Measurements from ENCODE around the gene SH3BP1.

SH3BP1 gene

DNA sequence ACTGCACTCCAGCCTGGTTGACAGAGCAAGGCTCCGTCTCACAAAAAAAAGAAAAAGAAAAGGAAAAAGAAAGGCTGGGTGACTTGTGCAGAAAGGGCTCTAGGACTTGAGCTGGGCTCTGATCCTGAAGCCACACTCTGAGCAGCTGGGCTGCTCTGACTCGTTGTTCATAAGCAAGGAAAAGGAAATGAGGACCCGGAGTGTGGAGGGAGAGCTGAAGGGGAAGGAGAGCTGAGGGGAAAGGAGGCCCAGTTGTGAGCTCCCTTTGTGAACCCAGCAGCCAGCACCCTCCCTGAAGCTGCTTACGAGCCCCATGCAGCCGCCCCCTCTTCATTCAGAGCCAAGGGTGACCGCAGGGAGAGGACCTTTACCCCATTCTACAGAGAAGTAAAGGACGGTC lies 12.3 kb upstream of the SH3BP1 start:
- TF ChIP-seq, protein P1, sequence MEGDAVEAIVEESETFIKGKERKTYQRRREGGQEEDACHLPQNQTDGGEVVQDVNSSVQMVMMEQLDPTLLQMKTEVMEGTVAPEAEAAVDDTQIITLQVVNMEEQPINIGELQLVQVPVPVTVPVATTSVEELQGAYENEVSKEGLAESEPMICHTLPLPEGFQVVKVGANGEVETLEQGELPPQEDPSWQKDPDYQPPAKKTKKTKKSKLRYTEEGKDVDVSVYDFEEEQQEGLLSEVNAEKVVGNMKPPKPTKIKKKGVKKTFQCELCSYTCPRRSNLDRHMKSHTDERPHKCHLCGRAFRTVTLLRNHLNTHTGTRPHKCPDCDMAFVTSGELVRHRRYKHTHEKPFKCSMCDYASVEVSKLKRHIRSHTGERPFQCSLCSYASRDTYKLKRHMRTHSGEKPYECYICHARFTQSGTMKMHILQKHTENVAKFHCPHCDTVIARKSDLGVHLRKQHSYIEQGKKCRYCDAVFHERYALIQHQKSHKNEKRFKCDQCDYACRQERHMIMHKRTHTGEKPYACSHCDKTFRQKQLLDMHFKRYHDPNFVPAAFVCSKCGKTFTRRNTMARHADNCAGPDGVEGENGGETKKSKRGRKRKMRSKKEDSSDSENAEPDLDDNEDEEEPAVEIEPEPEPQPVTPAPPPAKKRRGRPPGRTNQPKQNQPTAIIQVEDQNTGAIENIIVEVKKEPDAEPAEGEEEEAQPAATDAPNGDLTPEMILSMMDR (IDR thresholded peaks at IDR 0.05; ENCODE audit: low read depth, low read length): no peak

DNA sequence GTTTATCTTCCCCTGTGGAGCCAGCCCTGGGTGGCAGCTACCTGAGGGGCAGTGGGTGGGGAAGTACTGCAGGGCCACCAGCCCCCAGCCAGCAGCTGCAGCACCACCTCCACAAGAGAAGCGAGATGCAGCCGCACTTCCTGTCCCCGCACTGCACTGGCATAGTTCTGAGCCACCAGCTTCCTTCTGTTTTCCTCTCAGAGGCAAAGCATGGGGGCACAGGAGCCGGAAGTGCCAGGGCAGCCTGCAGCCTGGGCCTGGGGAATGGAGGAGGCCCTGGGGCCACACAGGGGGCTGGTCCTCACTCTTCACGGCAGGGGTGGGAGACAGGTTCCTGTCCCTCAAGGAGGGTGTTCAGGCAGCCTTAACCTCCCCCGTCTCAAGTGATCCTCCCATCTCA lies 11.9 kb upstream of the SH3BP1 start:
- no peak overlapping the region for H3K4me3 ChIP-seq (ENCODE audit: low read depth, low read length)
- TF ChIP-seq, protein P1 (IDR thresholded peaks at IDR 0.05; ENCODE audit: low read depth, low read length): no peak

More for the DNA sequence above, 12.3 kb upstream of the SH3BP1 start:
- no peak overlapping the region for H3K4me3 ChIP-seq (ENCODE audit: low read depth, low read length)

DNA sequence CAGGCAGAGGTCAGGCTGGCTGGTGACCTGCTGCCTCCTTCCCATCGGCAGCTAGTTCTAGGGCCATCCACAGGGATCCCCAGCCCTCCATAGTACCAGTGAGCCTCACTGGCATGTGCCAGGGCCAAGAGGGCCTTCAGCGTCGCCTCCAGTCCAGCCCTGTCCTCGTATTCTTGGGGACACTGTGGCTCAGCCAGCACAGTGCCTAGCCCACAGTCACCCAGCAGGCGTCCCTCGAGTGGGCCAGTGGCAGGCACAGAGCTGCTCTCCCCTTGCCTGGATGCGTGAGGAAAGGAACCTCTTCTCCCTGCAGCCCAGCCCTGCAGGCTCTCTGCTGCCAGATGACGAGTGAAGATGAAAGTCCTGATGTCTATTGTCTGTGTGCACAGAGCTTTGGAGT lies 10.6 kb upstream of the SH3BP1 start:
- no peak overlapping the region for H3K4me3 ChIP-seq (ENCODE audit: low read depth, low read length)
- TF ChIP-seq, protein P1 (IDR thresholded peaks at IDR 0.05; ENCODE audit: low read depth, low read length): no peak

DNA sequence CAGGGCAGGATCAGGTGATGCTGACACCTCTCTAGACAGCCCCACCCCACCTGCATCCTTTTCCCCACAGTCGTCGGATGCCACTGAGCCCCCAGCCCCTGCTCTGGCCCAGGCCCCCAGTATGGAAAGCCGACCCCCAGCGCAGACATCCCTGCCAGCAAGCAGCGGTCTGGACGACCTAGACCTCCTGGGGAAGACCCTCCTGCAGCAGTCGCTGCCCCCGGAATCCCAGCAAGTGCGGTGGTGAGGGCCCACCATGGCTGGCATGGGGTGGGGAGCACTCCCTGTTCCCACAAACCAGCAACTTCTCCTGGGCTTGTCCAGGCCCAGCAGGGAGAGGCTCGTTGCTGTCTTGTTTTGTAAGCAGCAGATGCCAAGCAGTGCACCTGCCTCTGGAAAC lies 9.5 kb upstream of the SH3BP1 start:
- TF ChIP-seq, protein P1 (IDR thresholded peaks at IDR 0.05; ENCODE audit: low read depth, low read length): no peak

DNA sequence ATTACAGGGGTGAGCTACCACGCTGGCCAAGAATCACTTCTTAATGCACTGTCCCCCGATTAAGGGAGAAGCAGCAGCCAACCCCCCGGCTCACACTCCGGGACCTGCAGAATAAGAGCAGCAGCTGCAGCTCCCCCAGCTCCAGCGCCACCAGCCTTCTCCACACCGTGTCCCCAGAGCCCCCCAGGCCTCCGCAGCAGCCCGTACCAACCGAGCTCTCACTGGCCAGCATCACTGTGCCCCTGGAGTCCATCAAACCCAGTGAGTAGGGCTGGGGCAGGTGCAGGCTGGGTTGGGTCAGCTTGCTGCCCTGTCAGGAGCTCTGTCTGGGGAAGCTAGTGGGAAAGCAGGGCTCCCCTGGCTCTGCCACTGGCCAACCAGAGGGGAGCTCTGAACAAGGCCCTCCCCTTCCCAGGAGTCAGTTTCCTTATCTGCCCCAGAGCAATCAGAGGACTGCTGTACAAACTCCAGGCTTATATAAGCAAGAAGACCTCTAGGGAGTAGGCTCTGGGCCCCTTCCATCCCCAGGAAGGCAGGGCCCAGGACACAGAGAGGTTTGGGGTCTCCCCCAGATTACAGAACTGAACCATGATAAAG lies 8.5 kb upstream of the SH3BP1 start:
- TF ChIP-seq, protein P1 (IDR thresholded peaks at IDR 0.05; ENCODE audit: low read depth, low read length): no peak
- H3K4me3 ChIP-seq (ENCODE audit: low read depth, low read length): no peak overlapping the region

More for the DNA sequence above, 9.5 kb upstream of the SH3BP1 start:
- no peak overlapping the region for H3K4me3 ChIP-seq (ENCODE audit: low read depth, low read length)

DNA sequence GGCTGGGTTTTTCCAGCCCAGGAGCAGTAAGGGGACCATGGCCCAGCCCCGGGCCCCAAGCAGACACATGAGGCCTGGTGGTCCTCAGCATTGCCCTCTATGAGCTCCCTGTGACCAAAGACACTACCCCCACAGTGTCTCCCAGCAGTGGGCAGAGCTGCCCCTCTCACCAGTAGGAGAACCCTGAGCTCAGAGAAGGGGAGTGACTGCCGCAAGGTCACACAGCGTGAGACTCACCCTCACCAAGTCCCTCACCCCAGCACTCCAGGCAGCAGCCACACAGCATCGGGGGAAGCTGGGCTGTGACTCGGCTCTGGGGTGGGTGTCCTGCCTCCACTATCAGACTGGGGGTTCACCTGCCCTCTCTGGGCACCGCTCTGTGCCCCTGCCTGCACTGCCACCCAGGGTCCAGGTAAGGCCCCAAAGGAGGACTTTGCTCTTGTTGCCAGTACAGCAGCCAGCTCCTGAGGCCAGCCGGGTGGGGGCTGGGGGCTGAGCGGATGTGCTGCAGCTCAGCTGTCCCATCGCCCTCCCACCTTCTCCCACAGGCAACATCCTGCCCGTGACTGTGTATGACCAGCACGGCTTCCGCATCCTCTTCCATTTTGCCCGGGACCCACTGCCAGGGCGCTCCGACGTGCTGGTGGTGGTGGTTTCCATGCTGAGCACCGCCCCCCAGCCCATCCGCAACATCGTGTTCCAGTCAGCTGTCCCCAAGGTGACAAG lies 7.9 kb upstream of the SH3BP1 start:
- no peak overlapping the region for H3K4me3 ChIP-seq (ENCODE audit: low read depth, low read length)
- TF ChIP-seq, protein P1 (IDR thresholded peaks at IDR 0.05; ENCODE audit: low read depth, low read length): no peak

Measured in WI38 (cell line).